CD4-positive, alpha-beta T cell (primary cell): ENCODE data around the gene UQCRHL. TPM values are rescaled to one million over a fixed set of nuclear protein-coding genes. Genes with fewer than 3 reads are reported as not detected.

ENCODE experiments used
- ATAC-seq: fragments of 200-7000 bp; cut with Tn5 transposase; one replicate; pipeline ENCODE4 v1.10.0; 2022; ENCODE audit warnings: mild to moderate bottlenecking; ENCODE audit not compliant: poor library complexity
- CTCF ChIA-PET: fragments of 350-600 bp; sonication (Branson Sonifier 250); formaldehyde crosslinking; loops from one replicate; lab custom pipeline; 2021; ENCODE audit warnings: antibody characterized with exemption, inconsistent platforms; lab: Charles Lee
- POLR2A ChIA-PET: fragments of 350-600 bp; sonication (Branson Sonifier 250); formaldehyde crosslinking; loops from one replicate; lab custom pipeline; 2021; ENCODE audit warnings: antibody characterized with exemption, inconsistent platforms; lab: Charles Lee
- DNase-seq, 14 experiments: peaks; one replicate each; pipeline ENCODE4 v3.0.0-alpha.2; 2013 to 2020; ENCODE audit warnings: mixed read lengths in 2 of 14
- H3K27ac ChIP-seq, 2 donors: one replicate each; pipeline versions ENCODE4 v1.5.1 to v1.7.0; 2013; ENCODE audit warnings: low read length in 2 of 2, low read depth in 1 of 2, mild to moderate bottlenecking in 1 of 2
- H3K27me3 ChIP-seq, 2 experiments: 1 replicate in 1 of 2; 2 replicates in 1 of 2; pipeline versions ENCODE4 v1.6.1 to v1.7.0; 2013; ENCODE audit warnings: low read length in 2 of 2, control low read depth in 1 of 2, mild to moderate bottlenecking in 1 of 2, moderate library complexity in 1 of 2; ENCODE audit not compliant: insufficient read depth in 2 of 2, control insufficient read depth in 1 of 2
- H3K36me3 ChIP-seq: one replicate; pipeline ENCODE4 v1.6.1; 2013; ENCODE audit warnings: low read length, control low read depth; ENCODE audit not compliant: insufficient read depth
- H3K4me1 ChIP-seq: one replicate; pipeline ENCODE4 v1.6.1; 2013; ENCODE audit warnings: low read length, control low read depth; ENCODE audit not compliant: insufficient read depth
- H3K4me3 ChIP-seq: one replicate; pipeline ENCODE4 v1.5.1; 2013; ENCODE audit warnings: mild to moderate bottlenecking, low read length, moderate library complexity
- H3K9me3 ChIP-seq, 2 experiments: 1 replicate in 1 of 2; 2 replicates in 1 of 2; pipeline versions ENCODE4 v1.6.1 to v1.7.0; 2013; ENCODE audit warnings: low read length in 2 of 2, mild to moderate bottlenecking in 2 of 2, control low read depth in 1 of 2, moderate library complexity in 1 of 2; ENCODE audit not compliant: control insufficient read depth in 1 of 2, insufficient read depth in 1 of 2
- H3K27ac Mint-ChIP-seq: one replicate; pipeline ENCODE4 v1.8.0; 2020; ENCODE audit warnings: mixed read lengths
- H3K27me3 Mint-ChIP-seq: one replicate; pipeline ENCODE4 v1.8.0; 2021; ENCODE audit warnings: mixed read lengths
- H3K36me3 Mint-ChIP-seq: one replicate; pipeline ENCODE4 v1.8.0; 2021; ENCODE audit warnings: low read depth, mixed read lengths
- H3K4me1 Mint-ChIP-seq: one replicate; pipeline ENCODE4 v1.8.0; 2021; ENCODE audit warnings: low read depth, mixed read lengths
- H3K4me3 Mint-ChIP-seq: one replicate; pipeline ENCODE4 v1.8.0; 2020; ENCODE audit warnings: mild to moderate bottlenecking, mixed read lengths
- H3K9me3 Mint-ChIP-seq: one replicate; pipeline ENCODE4 v1.8.0; 2020; ENCODE audit warnings: mixed read lengths
- CTCF ChIP-seq: fragments of 200-600 bp; IDR thresholded peaks from one replicate; pipeline ENCODE4 v1.8.0; 2022; ENCODE audit warnings: antibody characterized with exemption, mild to moderate bottlenecking
- intact Hi-C, 2 experiments: fragments of 100-400 bp; cut with DNase I in 1 of 2; cut with micrococcal nuclease in 1 of 2; formaldehyde crosslinking; loops; one replicate each; pipeline versions ENCODE4 v1.15.1 to v1.9.0; 2023 to 2025; cut with DNase I, micrococcal nuclease
- total RNA-seq, 174 experiments: library from RNA in 2 of 174; stranded (reverse) in 2 of 174; gene quantifications; one replicate each; pipeline ENCODE4 v1.2.3 and lab custom pipeline; 2021 to 2026

Gene UQCRHL
- total RNA-seq, 2 experiments from 2014 or later, result 0.25 to 0.69 TPM

GRCh38 chr1:15764890-15765289 lies 42.6 kb downstream of the UQCRHL start:
- H3K4me3 Mint-ChIP-seq, result no peak overlapping the region
- intact Hi-C loops, result no loop called here
- no peak for TF ChIP-seq CTCF
- no peaks in the 10 kb centered on the region for H3K9me3 Mint-ChIP-seq
- H3K4me1 ChIP-seq, result no peaks in the 10 kb centered on the region
- no peaks in the 10 kb centered on the region for H3K9me3 ChIP-seq
- ChIA-PET CTCF (no interaction called here), POLR2A (no interaction called here)
- peaks cover 11 to 15% of the 10 kb centered on the region in 2 experiments for H3K27me3 ChIP-seq
- H3K4me1 Mint-ChIP-seq, result no peaks in the 10 kb centered on the region
- H3K36me3 ChIP-seq, result no peaks in the 10 kb centered on the region
- H3K27ac ChIP-seq, result no peak overlapping the region
- H3K27me3 Mint-ChIP-seq, result peaks cover 33% of the 10 kb centered on the region
- H3K36me3 Mint-ChIP-seq, result no peaks in the 10 kb centered on the region
- H3K27ac Mint-ChIP-seq, result no peak overlapping the region
- ATAC-seq (no peak), DNase-seq (no peak)
- H3K4me3 ChIP-seq, result no peak overlapping the region

DNA sequence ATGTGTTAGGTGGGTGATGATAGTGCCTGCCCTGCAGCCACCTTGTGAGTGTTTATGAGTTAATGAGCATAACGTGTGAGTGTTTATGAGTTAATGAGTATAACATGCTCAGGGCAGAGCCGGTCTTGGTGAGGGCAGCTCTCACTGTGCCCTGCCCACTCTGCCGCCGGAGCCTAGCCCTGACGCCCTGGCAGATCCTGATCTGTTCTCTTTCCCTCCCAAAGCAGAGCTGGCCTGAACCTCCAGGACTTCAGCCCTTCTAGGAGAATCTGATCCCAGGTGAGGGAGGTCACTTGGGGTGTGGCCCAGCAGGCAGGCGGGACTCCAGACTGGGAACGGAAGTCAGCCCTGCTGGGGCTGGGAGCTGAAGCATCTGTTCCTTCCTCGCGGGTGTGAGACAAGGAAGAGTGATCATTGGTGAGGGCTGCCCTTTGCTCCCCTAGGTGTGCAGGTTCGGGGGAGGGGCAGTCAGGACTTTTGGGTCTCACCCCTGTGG lies 43.1 kb downstream of the UQCRHL start:
- Histone ChIP-seq H3K4me1 (peaks cover 3% of the 10 kb centered on the region), H3K36me3 (no peaks in the 10 kb centered on the region), H3K4me3 (no peak overlapping the region), H3K27me3 (peaks cover 16 to 20% of the 10 kb centered on the region in 2 experiments), H3K9me3 (no peaks in the 10 kb centered on the region), H3K27ac (no peak overlapping the region)
- no peak for ATAC-seq
- TF ChIP-seq CTCF, result no peak
- Mint-ChIP-seq H3K4me3 (no peak overlapping the region), H3K4me1 (no peaks in the 10 kb centered on the region), H3K36me3 (no peaks in the 10 kb centered on the region), H3K27ac (no peak overlapping the region), H3K9me3 (no peaks in the 10 kb centered on the region), H3K27me3 (peaks cover 38% of the 10 kb centered on the region)
- intact Hi-C loops, result no loop called here
- ChIA-PET CTCF (no interaction called here), POLR2A (no interaction called here)
- no peak for DNase-seq

DNA sequence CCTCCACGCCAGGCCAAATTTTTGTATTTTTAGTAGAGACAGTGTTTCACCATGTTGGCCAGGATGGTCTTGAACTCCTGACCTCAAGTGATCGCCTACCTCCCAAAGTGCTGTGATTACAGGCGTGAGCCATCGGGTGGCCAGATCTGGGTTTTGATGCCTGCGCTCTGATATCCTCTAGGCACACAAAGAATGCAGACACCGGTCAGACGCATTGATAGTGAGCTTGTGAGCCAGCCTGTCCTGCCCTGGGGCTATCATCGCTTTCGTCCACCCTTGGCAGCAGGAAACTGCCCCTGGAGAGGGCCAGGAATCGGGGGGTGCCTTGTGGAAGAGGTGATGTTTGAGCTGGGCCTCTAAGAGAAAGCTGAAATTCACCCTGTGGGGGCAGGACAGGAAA lies 44.9 kb downstream of the UQCRHL start:
- H3K9me3 ChIP-seq, result no peaks in the 10 kb centered on the region
- Mint-ChIP-seq H3K4me1 (peaks cover under 1% of the 10 kb centered on the region), H3K27ac (no peak overlapping the region), H3K9me3 (no peaks in the 10 kb centered on the region), H3K36me3 (no peaks in the 10 kb centered on the region), H3K4me3 (no peak overlapping the region), H3K27me3 (peaks cover 47% of the 10 kb centered on the region)
- no peak overlapping the region for H3K4me3 ChIP-seq
- peaks cover 19 to 28% of the 10 kb centered on the region in 2 experiments for H3K27me3 ChIP-seq
- H3K4me1 ChIP-seq, result peaks cover 12% of the 10 kb centered on the region
- ChIA-PET POLR2A (no interaction called here), CTCF (no interaction called here)
- ATAC-seq (no peak), DNase-seq (no peak)
- no peak overlapping the region for H3K27ac ChIP-seq
- TF ChIP-seq CTCF, result no peak
- H3K36me3 ChIP-seq, result no peaks in the 10 kb centered on the region
- intact Hi-C loops, result no loop called here
